ENCODE results near the gene ECD. TPM values are rescaled to one million over a fixed set of nuclear protein-coding genes. Genes with fewer than 3 reads are reported as not detected.
A peak's percentile ranks its signal among the peaks of the same experiment; 100 is the strongest.

ECD gene
- polyA plus RNA-seq, 1 donor from 2014 or later = 30.0 TPM

- peak overlapping the region; percentile 98 for H3K27ac ChIP-seq (ENCODE audit: low read length)
These were observed 836 bp downstream of the ECD start for GRCh38 chr10:73166972-73167371.

DNA sequence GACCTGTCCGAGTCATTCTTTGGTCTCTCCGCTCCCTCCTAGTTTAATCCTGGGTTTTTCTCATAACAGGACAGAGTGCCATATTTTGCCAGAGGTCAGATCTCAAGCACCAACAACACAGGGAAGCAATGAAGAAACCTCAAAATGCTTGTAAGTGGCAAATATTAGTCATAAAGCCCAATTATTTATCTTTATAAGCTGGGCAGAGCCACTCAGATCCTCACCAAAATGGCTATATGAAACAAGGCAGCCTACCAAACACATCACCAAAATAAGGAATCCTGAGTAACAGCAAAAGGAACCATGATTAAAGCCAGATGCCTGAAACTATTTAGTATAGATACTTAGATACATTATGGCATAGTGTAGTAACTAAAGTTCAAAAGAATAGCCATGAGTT is 4.7 kb downstream of the ECD start:
- Histone ChIP-seq H4K20me1 (ENCODE audit: insufficient read depth) (no peaks in the 10 kb centered on the region), H3K27ac (ENCODE audit: low read length) (no peak overlapping the region), H3K9ac (ENCODE audit: low read length) (no peak overlapping the region), H3K9me2 (ENCODE audit: insufficient read depth, low read length) (no peaks in the 10 kb centered on the region), H3K4me3 (ENCODE audit: low read length) (no peak overlapping the region), H3K79me2 (replicated peaks; ENCODE audit: insufficient read depth, low read length) (peaks cover 56% of the 10 kb centered on the region), H2AFZ (ENCODE audit: low read depth, low read length) (no peak overlapping the region), H3K27me3 (ENCODE audit: insufficient read depth, low read depth, low read length) (no peaks in the 10 kb centered on the region), H3K4me2 (ENCODE audit: low read length) (no peak overlapping the region), H3F3A (ENCODE audit: insufficient read depth, low read length, poor library complexity, severe bottlenecking) (peaks cover 5% of the 10 kb centered on the region), H3K36me3 (ENCODE audit: insufficient read depth, low read length) (peaks cover 13% of the 10 kb centered on the region), H3K9me3 (ENCODE audit: low read length) (peaks cover 3% of the 10 kb centered on the region)
- TF ChIP-seq POLR2AphosphoS5 (IDR thresholded peaks at IDR 0.05) (no peak), MXI1 (conservative IDR thresholded peaks at IDR 0.05; ENCODE audit: poor library complexity, severe bottlenecking) (no peak), SMC3 (conservative IDR thresholded peaks at IDR 0.05; ENCODE audit: poor library complexity) (no peak), TAF1 (IDR thresholded peaks at IDR 0.05; ENCODE audit: low read depth) (no peak), EP300 (conservative IDR thresholded peaks at IDR 0.05; ENCODE audit: poor library complexity, severe bottlenecking) (no peak), RAD21 (conservative IDR thresholded peaks at IDR 0.05) (no peak), CTCF (IDR thresholded peaks at IDR 0.05; ENCODE audit: poor library complexity, severe bottlenecking) (no peak), EZH2 (IDR thresholded peaks at IDR 0.05; ENCODE audit: borderline replicate concordance, insufficient read depth, low read length, poor library complexity, severe bottlenecking) (no peak)

More at GRCh38 chr10:73166972-73167371, 836 bp downstream of the ECD start:
- Histone ChIP-seq H3K9me3 (ENCODE audit: low read length) (peaks cover 3% of the 10 kb centered on the region), H3K4me2 (ENCODE audit: low read length) (peak overlapping the region; percentile 72), H3K9ac (ENCODE audit: low read length) (peak overlapping the region; percentile 97), H2AFZ (ENCODE audit: low read depth, low read length) (peak overlapping the region; percentile 85), H3K4me3 (ENCODE audit: low read length) (peak overlapping the region; percentile 90), H3K9me2 (ENCODE audit: insufficient read depth, low read length) (no peaks in the 10 kb centered on the region), H3K36me3 (ENCODE audit: insufficient read depth, low read length) (peaks cover 10% of the 10 kb centered on the region), H3F3A (ENCODE audit: insufficient read depth, low read length, poor library complexity, severe bottlenecking) (peaks cover 5% of the 10 kb centered on the region), H3K27me3 (ENCODE audit: insufficient read depth, low read depth, low read length) (no peaks in the 10 kb centered on the region), H4K20me1 (ENCODE audit: insufficient read depth) (no peaks in the 10 kb centered on the region), H3K79me2 (replicated peaks; ENCODE audit: insufficient read depth, low read length) (peaks cover 55% of the 10 kb centered on the region)
- TF ChIP-seq EZH2 (IDR thresholded peaks at IDR 0.05; ENCODE audit: borderline replicate concordance, insufficient read depth, low read length, poor library complexity, severe bottlenecking) = no peak
- no peak for TF ChIP-seq SMC3 (conservative IDR thresholded peaks at IDR 0.05; ENCODE audit: poor library complexity)
- TF ChIP-seq CTCF (IDR thresholded peaks at IDR 0.05; ENCODE audit: poor library complexity, severe bottlenecking) = no peak
- TF ChIP-seq REST (IDR thresholded peaks at IDR 0.05; ENCODE audit: borderline replicate concordance) = no peak
- TF ChIP-seq EP300 (conservative IDR thresholded peaks at IDR 0.05; ENCODE audit: poor library complexity, severe bottlenecking) = no peak
- no peak for TF ChIP-seq RAD21 (conservative IDR thresholded peaks at IDR 0.05)
- no peak for TF ChIP-seq MXI1 (conservative IDR thresholded peaks at IDR 0.05; ENCODE audit: poor library complexity, severe bottlenecking)
- no peak for TF ChIP-seq POLR2AphosphoS5 (IDR thresholded peaks at IDR 0.05)
- TF ChIP-seq TAF1 (IDR thresholded peaks at IDR 0.05; ENCODE audit: low read depth) = no peak
